Measurements from ENCODE around the gene SLC2A6.
A peak's percentile ranks its signal among the peaks of the same experiment; 100 is the strongest.

The SLC2A6 gene

GRCh38 chr9:133487331-133487725, 8.4 kb upstream of the SLC2A6 start:
- Histone ChIP-seq H3K27me3 (ENCODE audit: insufficient read depth, poor library complexity, severe bottlenecking) (no peaks in the 10 kb centered on the region), H3K4me3 (replicated peaks; ENCODE audit: insufficient read depth, low read length) (no peak overlapping the region), H3K27ac (replicated peaks) (no peak overlapping the region)
- TF ChIP-seq, protein P1, sequence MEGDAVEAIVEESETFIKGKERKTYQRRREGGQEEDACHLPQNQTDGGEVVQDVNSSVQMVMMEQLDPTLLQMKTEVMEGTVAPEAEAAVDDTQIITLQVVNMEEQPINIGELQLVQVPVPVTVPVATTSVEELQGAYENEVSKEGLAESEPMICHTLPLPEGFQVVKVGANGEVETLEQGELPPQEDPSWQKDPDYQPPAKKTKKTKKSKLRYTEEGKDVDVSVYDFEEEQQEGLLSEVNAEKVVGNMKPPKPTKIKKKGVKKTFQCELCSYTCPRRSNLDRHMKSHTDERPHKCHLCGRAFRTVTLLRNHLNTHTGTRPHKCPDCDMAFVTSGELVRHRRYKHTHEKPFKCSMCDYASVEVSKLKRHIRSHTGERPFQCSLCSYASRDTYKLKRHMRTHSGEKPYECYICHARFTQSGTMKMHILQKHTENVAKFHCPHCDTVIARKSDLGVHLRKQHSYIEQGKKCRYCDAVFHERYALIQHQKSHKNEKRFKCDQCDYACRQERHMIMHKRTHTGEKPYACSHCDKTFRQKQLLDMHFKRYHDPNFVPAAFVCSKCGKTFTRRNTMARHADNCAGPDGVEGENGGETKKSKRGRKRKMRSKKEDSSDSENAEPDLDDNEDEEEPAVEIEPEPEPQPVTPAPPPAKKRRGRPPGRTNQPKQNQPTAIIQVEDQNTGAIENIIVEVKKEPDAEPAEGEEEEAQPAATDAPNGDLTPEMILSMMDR (IDR thresholded peaks at IDR 0.05; ENCODE audit: insufficient read depth, low read length), result no peak
- TF ChIP-seq SPI1 (IDR thresholded peaks at IDR 0.05; ENCODE audit: borderline replicate concordance, low read depth) (no peak), REST (IDR thresholded peaks at IDR 0.05; ENCODE audit: insufficient replicate concordance, low read depth) (no peak), GABPA (IDR thresholded peaks at IDR 0.05; ENCODE audit: low read depth) (no peak), POLR2AphosphoS5 (IDR thresholded peaks at IDR 0.05; ENCODE audit: low read depth) (no peak)
- no peak for DNase-seq (ENCODE audit: low read depth in 1 of 2, low spot score in 1 of 2)

DNA sequence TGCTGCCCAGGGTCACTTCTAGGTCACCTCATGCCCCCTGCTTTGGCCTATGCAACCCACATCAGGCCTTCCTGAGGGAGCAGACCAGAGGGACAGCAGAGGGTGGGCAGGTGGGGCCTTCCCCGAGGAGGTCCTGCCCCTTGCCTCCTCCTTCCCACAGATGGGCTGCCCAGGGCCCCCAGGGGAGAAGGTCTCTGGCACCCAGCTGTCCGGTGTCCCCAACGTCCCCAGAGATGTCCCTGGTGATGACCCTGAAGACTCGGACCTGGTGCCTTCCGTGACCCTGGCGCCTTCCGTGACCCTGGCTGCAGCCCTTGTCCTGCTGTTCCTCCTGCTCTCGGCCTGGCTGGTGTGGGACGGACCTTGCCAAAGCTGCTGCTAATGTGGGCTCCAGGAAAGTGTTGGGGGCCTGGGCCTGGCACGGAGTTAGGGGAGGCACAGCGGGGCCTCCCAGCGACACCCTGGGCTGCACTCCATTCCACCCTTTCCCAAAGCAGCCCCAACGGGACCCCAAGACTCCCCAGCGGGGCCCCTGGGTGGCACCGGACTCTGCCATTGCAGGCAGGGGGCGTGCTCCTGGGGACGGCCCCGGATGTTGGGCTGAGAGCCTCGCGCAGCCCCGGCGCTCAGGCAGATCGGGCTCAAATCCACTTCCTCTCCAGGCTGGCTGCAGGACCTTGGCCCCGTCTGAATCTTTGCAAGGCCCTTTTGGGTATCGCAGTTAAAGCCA, 6.8 kb upstream of the SLC2A6 start:
- Histone ChIP-seq H3K27ac (replicated peaks) (no peak overlapping the region), H3K4me3 (replicated peaks; ENCODE audit: insufficient read depth, low read length) (no peak overlapping the region), H3K27me3 (ENCODE audit: insufficient read depth, poor library complexity, severe bottlenecking) (no peaks in the 10 kb centered on the region)
- DNase-seq (ENCODE audit: low read depth in 1 of 2, low spot score in 1 of 2), result peak; percentile 40 to 47
- TF ChIP-seq REST (IDR thresholded peaks at IDR 0.05; ENCODE audit: insufficient replicate concordance, low read depth) (no peak), SPI1 (IDR thresholded peaks at IDR 0.05; ENCODE audit: borderline replicate concordance, low read depth) (peak; percentile 71)

DNA sequence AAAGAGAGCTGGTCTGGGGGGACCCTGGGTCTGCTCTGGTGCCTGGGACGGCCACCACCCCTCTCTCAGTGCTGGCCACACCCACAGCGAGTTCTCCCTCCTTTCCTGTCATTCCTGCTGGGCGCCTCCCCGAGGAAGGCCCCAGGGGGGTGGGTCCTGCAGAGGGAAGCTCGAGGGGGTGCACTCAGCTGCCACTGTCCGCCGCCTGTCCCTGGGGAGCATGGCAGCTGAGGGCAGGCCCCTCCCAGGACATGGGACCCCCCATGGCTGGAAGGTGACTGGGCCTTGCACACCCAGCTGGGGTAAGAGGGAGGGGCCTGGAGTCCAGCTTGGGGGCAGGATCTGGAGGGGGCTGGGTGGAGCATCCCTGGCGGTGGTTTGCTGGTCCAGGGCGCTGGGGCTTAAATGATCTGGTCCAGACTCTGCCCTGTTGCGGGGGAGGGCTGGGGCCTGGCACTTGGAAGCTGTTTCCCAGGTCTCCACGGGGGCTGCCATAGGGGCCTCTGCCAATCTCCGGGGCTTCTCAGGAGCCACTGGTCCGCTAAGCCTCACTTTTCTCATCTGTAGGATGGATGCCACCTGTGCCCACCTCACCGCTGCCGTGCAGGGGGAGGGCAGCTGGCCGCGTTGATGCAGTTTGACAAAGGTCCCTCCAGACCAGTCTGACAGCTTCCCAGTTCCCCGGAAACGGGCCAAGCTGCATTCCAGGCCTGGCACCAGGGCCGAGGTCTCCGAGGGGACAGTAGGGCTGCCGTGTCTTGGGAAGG, 6.0 kb upstream of the SLC2A6 start:
- TF ChIP-seq, protein P1 (IDR thresholded peaks at IDR 0.05; ENCODE audit: insufficient read depth, low read length), result no peak
- TF ChIP-seq GABPA (IDR thresholded peaks at IDR 0.05; ENCODE audit: low read depth) (no peak), REST (IDR thresholded peaks at IDR 0.05; ENCODE audit: insufficient replicate concordance, low read depth) (no peak), POLR2AphosphoS5 (IDR thresholded peaks at IDR 0.05; ENCODE audit: low read depth) (no peak)
- H3K4me3 ChIP-seq (replicated peaks; ENCODE audit: insufficient read depth, low read length), result no peak overlapping the region
- no peak overlapping the region for H3K27ac ChIP-seq (replicated peaks)
- peaks cover 4% of the 10 kb centered on the region for H3K27me3 ChIP-seq (ENCODE audit: insufficient read depth, poor library complexity, severe bottlenecking)
- DNase-seq (ENCODE audit: low read depth in 1 of 2, low spot score in 1 of 2), result no peak

All from HL-60 (cell line).